Fibroblast of mammary gland (primary cell): ENCODE results near the gene MRGPRG.

Experiments
- DNase-seq: peaks from one replicate; pipeline ENCODE4 v3.0.0-alpha.2; 2010; ENCODE audit warnings: low read depth
- H3K4me3 ChIP-seq: 2 replicates; pipeline ENCODE4 v1.5.1; 2011; ENCODE audit warnings: low read depth, mild to moderate bottlenecking, low read length, moderate library complexity; ENCODE audit not compliant: control insufficient read depth
- TF ChIP-seq, protein P1 (sequence below): conservative IDR thresholded peaks from 2 replicates; pipeline ENCODE4 v1.5.1; 2011; ENCODE audit warnings: low read depth, low read length, inconsistent platforms; ENCODE audit not compliant: control insufficient read depth, insufficient read depth

The MRGPRG gene

DNA sequence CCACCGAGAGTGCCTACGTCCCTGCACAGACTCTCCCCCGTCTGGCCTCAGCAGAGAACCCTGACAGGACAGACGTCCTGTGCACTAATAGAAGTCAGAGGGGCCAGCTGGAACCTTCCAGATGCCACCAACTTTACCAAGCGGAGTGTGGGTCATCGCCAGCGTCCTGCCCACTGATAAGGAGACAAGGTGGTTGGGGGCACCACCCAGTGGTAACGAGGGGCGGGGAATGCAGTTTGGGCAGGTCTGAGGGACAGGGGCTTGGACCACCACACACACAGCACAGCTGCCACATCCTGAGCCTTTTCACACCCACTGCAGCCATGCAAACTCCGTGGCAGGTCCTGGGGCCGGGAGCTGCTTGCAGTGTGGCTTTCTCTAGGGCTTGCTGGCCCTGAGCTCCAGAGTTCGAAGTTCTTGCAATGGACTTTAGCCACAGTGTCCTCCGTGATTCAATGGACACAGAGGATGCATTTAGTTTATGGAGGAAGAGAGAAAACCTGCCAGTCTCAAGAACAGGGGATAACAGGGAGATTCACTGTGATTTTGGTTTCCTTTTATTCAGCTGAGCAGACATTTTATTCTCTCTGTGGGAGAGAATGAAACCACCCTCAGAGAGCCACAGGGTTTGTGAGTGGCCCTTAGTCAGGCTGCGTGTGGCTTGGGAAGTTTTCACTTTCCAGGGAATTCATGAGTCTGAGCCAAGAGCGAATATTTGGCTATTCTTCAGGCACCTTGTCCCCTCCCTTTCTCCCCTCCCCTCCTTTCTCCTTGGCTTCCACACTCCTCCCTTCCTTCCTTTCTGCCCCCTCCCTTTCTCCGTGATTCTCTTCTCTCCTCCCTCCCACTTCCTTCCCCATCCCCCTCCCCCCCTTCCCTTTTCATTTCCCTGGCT is 13.1 kb downstream of the MRGPRG start:
- no peak for DNase-seq
- H3K4me3 ChIP-seq, result no peak overlapping the region
- TF ChIP-seq, protein P1, sequence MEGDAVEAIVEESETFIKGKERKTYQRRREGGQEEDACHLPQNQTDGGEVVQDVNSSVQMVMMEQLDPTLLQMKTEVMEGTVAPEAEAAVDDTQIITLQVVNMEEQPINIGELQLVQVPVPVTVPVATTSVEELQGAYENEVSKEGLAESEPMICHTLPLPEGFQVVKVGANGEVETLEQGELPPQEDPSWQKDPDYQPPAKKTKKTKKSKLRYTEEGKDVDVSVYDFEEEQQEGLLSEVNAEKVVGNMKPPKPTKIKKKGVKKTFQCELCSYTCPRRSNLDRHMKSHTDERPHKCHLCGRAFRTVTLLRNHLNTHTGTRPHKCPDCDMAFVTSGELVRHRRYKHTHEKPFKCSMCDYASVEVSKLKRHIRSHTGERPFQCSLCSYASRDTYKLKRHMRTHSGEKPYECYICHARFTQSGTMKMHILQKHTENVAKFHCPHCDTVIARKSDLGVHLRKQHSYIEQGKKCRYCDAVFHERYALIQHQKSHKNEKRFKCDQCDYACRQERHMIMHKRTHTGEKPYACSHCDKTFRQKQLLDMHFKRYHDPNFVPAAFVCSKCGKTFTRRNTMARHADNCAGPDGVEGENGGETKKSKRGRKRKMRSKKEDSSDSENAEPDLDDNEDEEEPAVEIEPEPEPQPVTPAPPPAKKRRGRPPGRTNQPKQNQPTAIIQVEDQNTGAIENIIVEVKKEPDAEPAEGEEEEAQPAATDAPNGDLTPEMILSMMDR, result no peak

DNA sequence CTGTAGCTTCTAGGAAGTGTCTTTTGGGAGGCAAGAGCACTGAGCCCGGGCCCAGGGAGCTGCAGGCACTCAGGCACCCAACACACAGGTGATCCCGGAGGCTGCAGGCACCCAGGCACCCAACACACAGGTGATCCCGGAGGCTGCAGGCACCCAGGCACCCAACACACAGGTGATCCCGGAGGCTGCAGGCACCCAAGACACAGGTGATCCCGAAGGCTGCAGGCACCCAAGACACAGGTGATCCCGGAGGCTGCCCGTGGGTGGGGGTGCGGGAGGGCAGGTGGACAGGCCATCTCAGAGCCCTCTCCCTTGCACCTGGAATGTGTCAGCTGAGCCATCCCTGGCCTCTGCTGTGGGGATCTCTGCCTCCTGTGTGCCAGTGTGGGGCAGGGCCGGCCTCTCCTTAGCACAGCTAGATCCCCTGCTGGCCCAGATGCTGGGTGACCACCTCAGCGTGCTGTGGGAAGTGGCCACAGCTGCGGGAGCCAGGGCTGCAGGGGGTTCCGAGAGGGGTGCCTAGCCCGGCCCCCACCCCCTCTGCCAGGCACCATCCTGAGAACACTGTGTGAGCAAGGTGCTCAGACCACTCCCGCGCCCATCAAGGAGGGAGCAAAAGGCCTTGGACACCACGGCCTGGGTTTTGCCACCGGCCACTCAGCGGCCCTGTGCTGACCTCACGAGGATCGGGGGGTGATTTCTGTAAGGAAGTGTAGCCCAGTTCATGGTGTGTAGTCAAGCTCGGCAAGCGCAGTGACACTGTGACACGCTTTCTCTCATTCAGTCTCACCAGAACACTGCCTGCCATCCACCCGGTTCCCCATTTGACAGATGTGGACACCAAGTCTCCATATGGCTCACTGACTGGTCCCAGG is 14.2 kb downstream of the MRGPRG start:
- TF ChIP-seq, protein P1, result no peak
- no peak overlapping the region for H3K4me3 ChIP-seq
- no peak for DNase-seq

DNA sequence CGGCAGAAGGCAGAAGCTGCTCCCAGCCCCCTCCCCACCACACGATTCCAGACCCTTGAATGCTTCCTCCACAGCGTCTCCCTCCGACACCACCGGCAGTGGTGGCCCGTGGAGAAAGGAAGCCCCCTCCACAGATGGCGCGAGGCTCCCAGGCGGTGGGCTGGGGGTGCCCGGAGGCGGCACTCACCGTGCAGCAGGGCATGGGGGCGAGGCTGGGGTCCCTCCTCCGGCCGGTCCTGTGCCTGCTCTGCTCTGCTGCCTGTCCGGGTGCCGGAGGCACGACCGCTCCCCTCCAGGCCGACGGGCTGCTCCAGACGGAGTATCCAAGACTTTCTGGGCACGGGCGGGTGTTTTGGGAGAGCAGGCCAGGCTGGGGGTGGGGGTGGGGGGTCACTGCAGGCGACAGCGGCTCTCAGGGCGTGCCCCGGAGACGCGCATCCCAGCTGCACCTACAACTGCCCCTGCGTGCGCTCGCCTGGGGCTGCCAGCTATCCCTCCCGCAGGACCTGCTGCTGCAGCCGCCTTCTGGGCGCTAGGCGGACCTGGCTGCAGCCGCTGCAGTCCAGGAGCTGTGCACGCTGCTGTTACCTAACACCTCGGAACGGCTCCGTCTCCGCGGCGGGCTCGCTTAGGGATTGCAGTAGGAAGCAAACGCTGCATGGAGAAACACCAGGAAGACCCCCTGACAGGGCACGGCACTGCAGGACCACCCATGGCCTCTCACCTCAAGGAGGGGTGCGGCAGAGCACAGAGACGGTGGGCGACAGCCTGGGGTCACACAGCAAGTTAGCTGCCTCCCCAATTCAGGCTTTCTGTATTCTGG is 15.2 kb downstream of the MRGPRG start:
- TF ChIP-seq, protein P1, result no peak
- no peak for DNase-seq
- H3K4me3 ChIP-seq, result no peak overlapping the region

DNA sequence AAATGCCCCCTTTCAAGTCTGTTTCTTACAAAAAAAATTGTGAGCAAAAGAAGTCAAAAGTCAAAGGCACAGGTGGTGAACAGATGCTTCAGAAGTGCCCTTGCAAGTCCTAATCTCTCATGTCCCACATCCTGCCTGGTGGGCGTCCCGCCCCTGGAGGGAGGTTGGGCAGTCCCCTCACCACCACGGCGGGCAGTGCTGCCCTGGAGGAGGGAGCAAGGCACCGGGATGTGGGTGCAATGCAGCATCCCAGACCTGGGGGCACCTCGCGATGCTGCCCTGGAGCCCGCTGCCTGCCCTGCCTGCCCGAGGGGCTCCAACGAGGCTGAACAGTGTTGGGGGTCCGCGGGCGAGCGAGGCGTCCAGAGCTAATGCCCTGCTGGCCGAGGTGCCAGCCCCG is 15.9 kb downstream of the MRGPRG start:
- TF ChIP-seq, protein P1, result no peak
- H3K4me3 ChIP-seq, result no peak overlapping the region
- DNase-seq, result no peak

DNA sequence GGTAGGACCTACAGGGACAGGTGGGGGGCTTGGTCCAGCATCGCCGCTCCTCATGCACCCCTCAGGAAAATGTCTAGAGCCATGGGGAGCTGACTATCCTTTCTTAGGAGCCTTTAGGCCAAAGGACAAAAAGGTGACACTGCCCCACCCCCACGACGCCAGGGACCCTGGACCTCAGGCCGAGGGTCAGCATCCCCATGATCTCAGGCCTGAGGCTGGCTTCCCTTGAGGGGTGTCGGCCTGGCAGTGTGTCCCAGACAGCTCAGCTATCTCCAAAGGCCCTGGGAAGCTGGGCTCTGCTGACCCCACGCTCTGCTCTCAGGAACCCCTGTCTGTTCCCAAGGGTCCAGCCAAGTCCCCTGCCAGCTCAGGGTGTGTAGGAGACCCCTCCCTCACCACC is 16.3 kb downstream of the MRGPRG start:
- DNase-seq, result no peak
- TF ChIP-seq, protein P1, result no peak
- no peak overlapping the region for H3K4me3 ChIP-seq

DNA sequence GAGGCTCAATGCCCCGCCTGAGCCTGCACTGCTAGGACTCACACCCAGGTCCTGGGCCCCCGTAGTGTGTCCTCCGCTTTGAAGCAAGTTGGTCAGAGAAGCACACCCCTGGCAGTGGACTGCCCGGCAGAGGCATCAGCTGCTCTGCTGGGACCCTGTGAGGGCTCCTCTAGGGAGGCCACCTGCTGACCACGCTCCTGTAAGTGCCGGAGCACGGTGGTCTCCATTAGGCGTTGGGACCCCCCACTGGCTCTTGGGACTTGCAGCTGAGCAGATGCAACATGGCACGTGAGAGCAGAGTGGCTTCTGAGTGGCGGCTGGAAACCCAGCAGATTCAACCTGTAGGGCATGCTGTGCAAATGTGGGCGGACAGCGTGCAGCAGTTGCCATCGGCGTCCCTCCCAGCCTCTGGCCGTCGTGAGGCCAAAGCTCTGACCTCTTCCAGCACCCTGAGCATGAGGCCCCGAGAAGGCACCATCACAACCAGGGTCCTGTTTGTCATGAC is 16.9 kb downstream of the MRGPRG start:
- no peak for DNase-seq
- H3K4me3 ChIP-seq, result no peak overlapping the region
- TF ChIP-seq, protein P1, result no peak
